Parathyroid adenoma (tissue), 2 donors: ENCODE data around the gene CPE.

Experiments
- H2AFZ ChIP-seq: fragments of 300-600 bp; sonication (generic); one replicate; pipeline ENCODE4 v1.7.0; 2017; ENCODE audit warnings: antibody characterized with exemption, mild to moderate bottlenecking
- H3K27ac ChIP-seq: fragments of 300-600 bp; sonication (generic); one replicate; pipeline ENCODE4 v1.7.0; 2017
- H3K27me3 ChIP-seq: fragments of 300-600 bp; sonication (generic); one replicate; pipeline ENCODE4 v1.7.0; 2017; ENCODE audit warnings: low read length; ENCODE audit not compliant: control insufficient read depth, insufficient read depth
- H3K36me3 ChIP-seq: fragments of 300-600 bp; sonication (generic); one replicate; pipeline ENCODE4 v1.7.0; 2017; ENCODE audit warnings: low read length; ENCODE audit not compliant: control insufficient read depth, insufficient read depth
- H3K4me1 ChIP-seq: fragments of 300-600 bp; sonication (generic); one replicate; pipeline ENCODE4 v1.7.0; 2017; ENCODE audit warnings: control low read depth
- H3K4me2 ChIP-seq: fragments of 300-600 bp; sonication (generic); one replicate; pipeline ENCODE4 v1.7.0; 2017; ENCODE audit warnings: low read length
- H3K4me3 ChIP-seq: fragments of 300-600 bp; sonication (generic); one replicate; pipeline ENCODE4 v1.7.0; 2017; ENCODE audit warnings: low read depth, low read length
- H3K79me2 ChIP-seq: fragments of 300-600 bp; sonication (generic); one replicate; pipeline ENCODE4 v1.7.0; 2017; ENCODE audit warnings: control low read depth
- H3K9ac ChIP-seq: fragments of 300-600 bp; sonication (generic); one replicate; pipeline ENCODE4 v1.7.0; 2017; ENCODE audit warnings: mild to moderate bottlenecking
- H3K9me3 ChIP-seq: fragments of 300-600 bp; sonication (generic); one replicate; pipeline ENCODE4 v1.7.0; 2017; ENCODE audit warnings: low read length; ENCODE audit not compliant: control insufficient read depth
- TF ChIP-seq, protein P1 (sequence below): fragments of 300-600 bp; sonication (generic); IDR thresholded peaks from one replicate; pipeline ENCODE4 v1.7.0; 2017; ENCODE audit warnings: antibody characterized with exemption, mild to moderate bottlenecking
- donor health status: primary hyperparathyroidism.

The CPE gene

GRCh38 chr4:165393704-165394103 is 14.9 kb downstream of the CPE start:
- H3K4me3 ChIP-seq: no peak overlapping the region
- no peak overlapping the region for H3K4me2 ChIP-seq
- no peak overlapping the region for H2AFZ ChIP-seq
- H3K9me3 ChIP-seq: no peaks in the 10 kb centered on the region
- H3K27me3 ChIP-seq: no peaks in the 10 kb centered on the region
- H3K27ac ChIP-seq: no peak overlapping the region
- H3K4me1 ChIP-seq: peaks cover 2% of the 10 kb centered on the region
- H3K36me3 ChIP-seq: no peaks in the 10 kb centered on the region
- TF ChIP-seq, protein P1, sequence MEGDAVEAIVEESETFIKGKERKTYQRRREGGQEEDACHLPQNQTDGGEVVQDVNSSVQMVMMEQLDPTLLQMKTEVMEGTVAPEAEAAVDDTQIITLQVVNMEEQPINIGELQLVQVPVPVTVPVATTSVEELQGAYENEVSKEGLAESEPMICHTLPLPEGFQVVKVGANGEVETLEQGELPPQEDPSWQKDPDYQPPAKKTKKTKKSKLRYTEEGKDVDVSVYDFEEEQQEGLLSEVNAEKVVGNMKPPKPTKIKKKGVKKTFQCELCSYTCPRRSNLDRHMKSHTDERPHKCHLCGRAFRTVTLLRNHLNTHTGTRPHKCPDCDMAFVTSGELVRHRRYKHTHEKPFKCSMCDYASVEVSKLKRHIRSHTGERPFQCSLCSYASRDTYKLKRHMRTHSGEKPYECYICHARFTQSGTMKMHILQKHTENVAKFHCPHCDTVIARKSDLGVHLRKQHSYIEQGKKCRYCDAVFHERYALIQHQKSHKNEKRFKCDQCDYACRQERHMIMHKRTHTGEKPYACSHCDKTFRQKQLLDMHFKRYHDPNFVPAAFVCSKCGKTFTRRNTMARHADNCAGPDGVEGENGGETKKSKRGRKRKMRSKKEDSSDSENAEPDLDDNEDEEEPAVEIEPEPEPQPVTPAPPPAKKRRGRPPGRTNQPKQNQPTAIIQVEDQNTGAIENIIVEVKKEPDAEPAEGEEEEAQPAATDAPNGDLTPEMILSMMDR: no peak
- H3K79me2 ChIP-seq: no peaks in the 10 kb centered on the region
- H3K9ac ChIP-seq: no peak overlapping the region

- TF ChIP-seq, protein P1: no peak
- H3K9ac ChIP-seq: no peak overlapping the region
- no peaks in the 10 kb centered on the region for H3K36me3 ChIP-seq
These were observed 15.5 kb downstream of the CPE start for GRCh38 chr4:165394275-165394674.

GRCh38 chr4:165398570-165398969 is 19.8 kb downstream of the CPE start:
- no peak overlapping the region for H3K4me3 ChIP-seq
- H3K27me3 ChIP-seq: no peaks in the 10 kb centered on the region

More at GRCh38 chr4:165394275-165394674, 15.5 kb downstream of the CPE start:
- H3K4me2 ChIP-seq: no peak overlapping the region
- H3K4me3 ChIP-seq: no peak overlapping the region
- H3K27ac ChIP-seq: no peak overlapping the region
- no peaks in the 10 kb centered on the region for H3K9me3 ChIP-seq
- no peaks in the 10 kb centered on the region for H3K79me2 ChIP-seq
- H2AFZ ChIP-seq: no peak overlapping the region
- H3K27me3 ChIP-seq: no peaks in the 10 kb centered on the region
- peaks cover 2% of the 10 kb centered on the region for H3K4me1 ChIP-seq

GRCh38 chr4:165402375-165402774 is 23.6 kb downstream of the CPE start:
- Histone ChIP-seq H3K4me3 (no peak overlapping the region), H3K27ac (no peak overlapping the region), H2AFZ (no peak overlapping the region), H3K27me3 (no peaks in the 10 kb centered on the region), H3K9ac (no peak overlapping the region), H3K9me3 (no peaks in the 10 kb centered on the region), H3K79me2 (no peaks in the 10 kb centered on the region), H3K36me3 (no peaks in the 10 kb centered on the region), H3K4me1 (peaks cover 2% of the 10 kb centered on the region), H3K4me2 (no peak overlapping the region)
- TF ChIP-seq, protein P1: no peak

More at GRCh38 chr4:165398570-165398969, 19.8 kb downstream of the CPE start:
- Histone ChIP-seq H2AFZ (no peak overlapping the region), H3K79me2 (no peaks in the 10 kb centered on the region), H3K4me1 (peaks cover 2% of the 10 kb centered on the region), H3K4me2 (no peak overlapping the region), H3K9me3 (no peaks in the 10 kb centered on the region), H3K36me3 (no peaks in the 10 kb centered on the region), H3K9ac (no peak overlapping the region), H3K27ac (no peak overlapping the region)
- TF ChIP-seq, protein P1: no peak

DNA sequence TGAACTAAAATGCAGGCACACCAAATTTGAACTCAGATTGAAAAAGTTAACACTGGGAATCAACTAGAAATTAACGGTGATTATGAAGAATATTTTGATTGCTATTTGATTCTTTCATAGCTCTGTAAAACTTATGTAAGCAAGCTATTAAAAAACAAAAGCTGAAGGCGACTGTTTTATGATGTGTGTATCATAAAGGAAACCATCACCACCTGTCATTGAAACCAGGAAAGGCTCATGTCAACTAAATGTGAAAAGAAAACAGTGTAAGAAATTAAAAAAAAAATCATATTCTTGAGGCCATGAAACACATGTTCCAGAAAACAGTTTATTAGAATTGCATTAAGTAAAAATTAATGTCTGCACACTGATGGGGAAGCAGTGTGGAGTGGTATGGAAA is 24.2 kb downstream of the CPE start:
- Histone ChIP-seq H3K79me2 (no peaks in the 10 kb centered on the region), H3K27ac (no peak overlapping the region), H3K4me1 (peaks cover 2% of the 10 kb centered on the region), H3K9ac (no peak overlapping the region), H3K4me2 (no peak overlapping the region), H3K4me3 (no peak overlapping the region), H2AFZ (no peak overlapping the region), H3K36me3 (no peaks in the 10 kb centered on the region), H3K9me3 (no peaks in the 10 kb centered on the region), H3K27me3 (no peaks in the 10 kb centered on the region)
- TF ChIP-seq, protein P1: no peak
